Mesodermal cell (in vitro differentiated cells): ENCODE measurements around the gene NLK.

Experiments
- H3K27ac ChIP-seq: 2 replicates; pipeline ENCODE4 v1.7.0; 2013; ENCODE audit warnings: mild to moderate bottlenecking, low read depth, low read length, moderate library complexity; ENCODE audit not compliant: severe bottlenecking
- H3K36me3 ChIP-seq: 2 replicates; pipeline ENCODE4 v1.7.1; 2013; ENCODE audit warnings: mild to moderate bottlenecking, low read length, moderate library complexity; ENCODE audit not compliant: control insufficient read depth, insufficient read depth
- H3K4me1 ChIP-seq: one replicate; pipeline ENCODE4 v1.7.1; 2013; ENCODE audit warnings: mild to moderate bottlenecking, low read length; ENCODE audit not compliant: insufficient read depth, control insufficient read depth, poor library complexity, severe bottlenecking
- H3K4me3 ChIP-seq: 2 replicates; pipeline ENCODE4 v1.7.0; 2013; ENCODE audit warnings: low read length, control low read depth, mild to moderate bottlenecking; ENCODE audit not compliant: insufficient read depth, poor library complexity, severe bottlenecking; ENCODE audit errors: extremely low read depth
- H3K9me3 ChIP-seq: 2 replicates; pipeline ENCODE4 v1.7.1; 2013; ENCODE audit warnings: mild to moderate bottlenecking, low read length, moderate library complexity; ENCODE audit not compliant: control insufficient read depth
- WGBS, 2 experiments: methylation state at CpG; one replicate each; pipeline ENCODE4 v1.1.5; 2013; ENCODE audit warnings: missing lambda C conversion rate in 2 of 2; ENCODE audit not compliant: insufficient coverage in 2 of 2; 5-methylcytosine and 5-hydroxymethylcytosine counted together

Gene NLK

GRCh38 chr17:28187931-28188330, 145.5 kb downstream of the NLK start:
- no peak overlapping the region for H3K27ac ChIP-seq
- peaks cover 60% of the 10 kb centered on the region for H3K36me3 ChIP-seq

GRCh38 chr17:28188841-28189263, 146.4 kb downstream of the NLK start:
- peaks cover 6% of the 10 kb centered on the region for H3K9me3 ChIP-seq
- WGBS, 2 experiments = no CpG with 5 or more reads among the region's 1 CpG

More at GRCh38 chr17:28187931-28188330, 145.5 kb downstream of the NLK start:
- H3K4me3 ChIP-seq = no peak overlapping the region
- peaks cover 6% of the 10 kb centered on the region for H3K9me3 ChIP-seq
- H3K4me1 ChIP-seq = peaks cover 10% of the 10 kb centered on the region
- WGBS, 2 experiments = 88 to 100% methylated on average over 1 of the region's 2 CpGs

GRCh38 chr17:28189667-28190066, 147.2 kb downstream of the NLK start:
- Histone ChIP-seq H3K27ac (peak overlapping the region; percentile 51), H3K4me1 (peaks cover 10% of the 10 kb centered on the region), H3K9me3 (peaks cover 6% of the 10 kb centered on the region), H3K4me3 (no peak overlapping the region), H3K36me3 (peaks cover 62% of the 10 kb centered on the region)
- 75 to 93% methylated on average over 2 to 3 of the region's 5 CpGs for WGBS, 2 experiments

More at GRCh38 chr17:28188841-28189263, 146.4 kb downstream of the NLK start:
- H3K4me1 ChIP-seq = peaks cover 10% of the 10 kb centered on the region
- H3K27ac ChIP-seq = no peak overlapping the region
- H3K4me3 ChIP-seq = no peak overlapping the region
- peaks cover 65% of the 10 kb centered on the region for H3K36me3 ChIP-seq

- 96 to 100% methylated on average over 2 to 5 of the region's 8 CpGs for WGBS, 2 experiments
- H3K36me3 ChIP-seq = peaks cover 50% of the 10 kb centered on the region
- no peak overlapping the region for H3K27ac ChIP-seq
- peaks cover 4% of the 10 kb centered on the region for H3K9me3 ChIP-seq
- peaks cover 10% of the 10 kb centered on the region for H3K4me1 ChIP-seq
- no peak overlapping the region for H3K4me3 ChIP-seq
Measured at GRCh38 chr17:28191018-28191417, 148.5 kb downstream of the NLK start.

- H3K4me3 ChIP-seq = no peak overlapping the region
- peaks cover 55% of the 10 kb centered on the region for H3K36me3 ChIP-seq
- peaks cover 10% of the 10 kb centered on the region for H3K4me1 ChIP-seq
- 79 to 81% methylated on average over 2 to 3 of the region's 3 CpGs for WGBS, 2 experiments
- H3K9me3 ChIP-seq = no peaks in the 10 kb centered on the region
- no peak overlapping the region for H3K27ac ChIP-seq
Measured at GRCh38 chr17:28193241-28193640, 150.8 kb downstream of the NLK start.

GRCh38 chr17:28194382-28194781, 151.9 kb downstream of the NLK start:
- Histone ChIP-seq H3K27ac (no peak overlapping the region), H3K36me3 (peaks cover 49% of the 10 kb centered on the region), H3K9me3 (no peaks in the 10 kb centered on the region), H3K4me3 (no peak overlapping the region), H3K4me1 (peaks cover 2% of the 10 kb centered on the region)

- H3K27ac ChIP-seq = no peak overlapping the region
- WGBS, 2 experiments = no CpG with 5 or more reads among the region's 1 CpG
- no peak overlapping the region for H3K4me3 ChIP-seq
- H3K9me3 ChIP-seq = no peaks in the 10 kb centered on the region
- H3K4me1 ChIP-seq = no peaks in the 10 kb centered on the region
- H3K36me3 ChIP-seq = peaks cover 40% of the 10 kb centered on the region
Measured at GRCh38 chr17:28196636-28197035, 154.2 kb downstream of the NLK start.

- 95 to 96% methylated on average over 4 to 5 of the region's 6 CpGs for WGBS, 2 experiments
- H3K27ac ChIP-seq = no peak overlapping the region
- H3K4me3 ChIP-seq = no peak overlapping the region
- H3K36me3 ChIP-seq = peaks cover 26% of the 10 kb centered on the region
- H3K4me1 ChIP-seq = no peaks in the 10 kb centered on the region
- no peaks in the 10 kb centered on the region for H3K9me3 ChIP-seq
Measured at GRCh38 chr17:28199115-28199514, 156.6 kb downstream of the NLK start.

GRCh38 chr17:28199728-28200127, 157.3 kb downstream of the NLK start:
- Histone ChIP-seq H3K36me3 (peaks cover 22% of the 10 kb centered on the region), H3K27ac (no peak overlapping the region), H3K4me1 (no peaks in the 10 kb centered on the region), H3K9me3 (no peaks in the 10 kb centered on the region), H3K4me3 (no peak overlapping the region)
- WGBS, 2 experiments = 90 to 100% methylated on average over 1 to 2 of the region's 2 CpGs

- WGBS, 2 experiments = no CpG with 5 or more reads among the region's 3 CpGs
Measured at GRCh38 chr17:28201315-28201714, 158.8 kb downstream of the NLK start.

GRCh38 chr17:28204244-28204643, 161.8 kb downstream of the NLK start:
- H3K4me1 ChIP-seq = no peaks in the 10 kb centered on the region
- no peaks in the 10 kb centered on the region for H3K36me3 ChIP-seq
- no peaks in the 10 kb centered on the region for H3K9me3 ChIP-seq
- H3K27ac ChIP-seq = no peak overlapping the region
- 100% methylated on average over 1 to 2 of the region's 3 CpGs for WGBS, 2 experiments
- H3K4me3 ChIP-seq = no peak overlapping the region

More at GRCh38 chr17:28201315-28201714, 158.8 kb downstream of the NLK start:
- Histone ChIP-seq H3K36me3 (peaks cover 18% of the 10 kb centered on the region), H3K9me3 (no peaks in the 10 kb centered on the region), H3K4me3 (no peak overlapping the region), H3K27ac (no peak overlapping the region), H3K4me1 (no peaks in the 10 kb centered on the region)
